Stimulated activated CD4-positive, alpha-beta T cell treated with anti-CD3 and anti-CD28 coated beads, Interleukin-4, amount 100 ng/mL, for 24 hours (primary cell): ENCODE measurements around the gene TLK2.
A peak's percentile ranks its signal among the peaks of the same experiment; 100 is the strongest.

Experiments used
- DNase-seq: peaks from one replicate; pipeline ENCODE4 v3.0.0-alpha.2; 2020

TLK2 gene

DNA sequence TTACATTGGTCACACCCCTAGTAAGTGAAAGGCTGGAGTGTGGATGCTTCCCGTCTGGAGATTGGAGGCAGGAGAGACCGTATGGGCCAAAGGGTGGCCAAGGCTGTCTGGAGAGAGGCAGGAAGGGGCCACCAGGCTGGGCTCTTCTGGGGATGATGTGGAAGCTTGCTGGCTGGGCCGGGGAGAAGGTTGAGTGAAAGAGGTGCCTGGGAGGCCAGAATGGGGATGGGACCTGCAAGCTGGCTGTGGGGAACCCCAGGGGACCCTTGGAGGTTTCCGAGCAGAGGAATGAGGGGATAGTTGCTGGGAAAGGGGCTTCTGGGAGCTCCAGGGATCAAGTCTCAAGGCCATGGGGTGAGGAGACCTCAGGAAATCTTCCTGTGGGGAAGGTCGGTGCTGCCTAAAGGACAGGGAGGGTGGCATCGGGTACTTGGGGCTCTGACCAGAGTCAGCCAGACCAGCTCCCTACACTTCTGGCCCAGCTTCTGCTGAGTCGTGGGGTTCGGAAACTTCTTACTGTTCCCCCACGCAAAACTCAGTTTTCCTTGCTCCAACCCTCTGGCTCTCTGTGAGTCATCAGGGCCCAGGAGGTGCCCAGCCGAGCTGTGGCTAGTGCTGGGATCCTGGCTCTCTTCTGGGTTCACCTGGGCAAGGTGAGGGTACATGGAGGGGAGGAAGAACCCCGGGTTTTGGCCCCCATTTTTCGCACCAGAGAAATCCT is 151.9 kb downstream of the TLK2 start:
- no peak for DNase-seq

DNA sequence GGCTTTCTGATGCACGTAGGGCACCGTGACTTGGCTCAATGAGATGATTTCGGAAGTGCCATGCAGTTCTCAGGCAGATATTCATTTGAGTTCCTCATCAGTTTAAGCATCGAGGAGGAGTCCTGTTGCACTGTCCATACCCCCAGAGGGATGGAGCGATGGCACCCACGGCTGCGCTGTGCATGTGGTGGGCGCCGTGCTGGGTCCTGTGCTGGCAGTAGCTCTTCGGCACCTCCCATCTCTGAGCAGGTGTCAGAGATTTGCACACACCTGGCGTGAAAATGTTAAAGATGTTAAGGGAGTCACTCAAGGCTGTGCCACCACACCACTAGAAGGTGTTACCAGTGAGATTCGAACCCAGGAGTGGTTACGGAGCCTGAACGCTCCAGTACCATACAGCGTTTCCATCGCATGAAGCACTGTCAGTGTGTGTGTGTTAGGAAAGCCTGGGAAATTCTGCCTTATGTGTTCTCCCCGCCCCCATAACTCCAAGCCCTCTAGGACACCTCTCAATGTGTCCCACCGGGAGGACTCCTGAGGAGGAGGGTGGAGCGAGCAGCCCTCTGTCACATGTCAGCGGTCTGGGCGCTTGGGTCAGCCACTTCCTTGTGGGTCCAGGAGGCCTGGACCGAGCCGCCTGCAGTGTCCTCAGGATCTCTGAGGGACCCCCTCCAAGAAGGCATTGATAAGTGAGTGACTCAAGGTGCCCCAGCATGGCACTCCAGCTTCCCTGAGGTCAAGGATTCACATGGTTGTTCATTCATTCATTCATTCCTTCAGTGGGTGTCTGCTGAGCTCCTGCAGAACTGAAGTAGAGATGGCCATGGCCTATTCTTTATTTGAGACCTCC is 152.7 kb downstream of the TLK2 start:
- DNase-seq, result no peak

- DNase-seq, result no peak
Observed at GRCh38 chr17:62631936-62632924, 153.6 kb downstream of the TLK2 start.

- no peak for DNase-seq
Observed at GRCh38 chr17:62637809-62638208, 159.2 kb downstream of the TLK2 start.

GRCh38 chr17:62641153-62641552 is 162.5 kb downstream of the TLK2 start:
- no peak for DNase-seq

- DNase-seq, result no peak
Observed at GRCh38 chr17:62641951-62642350, 163.3 kb downstream of the TLK2 start.

- no peak for DNase-seq
Observed at GRCh38 chr17:62643496-62643895, 164.9 kb downstream of the TLK2 start.

DNA sequence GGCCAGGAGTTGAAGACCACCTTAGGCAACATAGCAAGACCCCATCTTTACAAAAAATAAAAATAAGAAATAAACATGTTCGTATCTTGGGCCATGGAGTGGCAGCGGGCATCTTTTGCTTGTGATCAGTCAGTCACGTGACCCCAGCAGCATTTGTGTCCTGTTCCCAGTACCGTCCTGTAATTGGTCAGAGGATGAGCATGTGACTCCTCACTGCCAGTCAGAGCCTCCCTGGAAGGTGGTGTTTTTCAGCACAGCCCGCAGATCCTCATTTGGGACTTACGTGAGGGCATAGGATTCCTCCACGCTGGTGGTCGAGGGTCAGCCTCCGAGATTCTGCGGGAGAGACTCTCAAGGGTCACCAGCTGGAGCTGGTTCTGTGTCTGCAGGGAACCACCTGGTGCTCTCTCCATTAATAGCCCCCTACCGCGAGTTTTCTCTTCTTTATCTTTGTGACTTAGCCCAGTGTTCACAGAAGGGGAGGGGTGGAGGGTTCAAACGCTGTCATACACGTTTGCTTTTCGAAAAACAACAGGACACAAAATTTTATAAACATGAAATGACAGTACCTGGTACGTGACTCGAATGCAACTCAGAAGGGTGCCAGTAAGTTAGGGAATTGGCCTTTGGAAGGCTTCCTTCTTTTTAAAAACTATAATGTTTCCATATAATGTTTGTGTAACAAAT is 166.0 kb downstream of the TLK2 start:
- no peak for DNase-seq

DNA sequence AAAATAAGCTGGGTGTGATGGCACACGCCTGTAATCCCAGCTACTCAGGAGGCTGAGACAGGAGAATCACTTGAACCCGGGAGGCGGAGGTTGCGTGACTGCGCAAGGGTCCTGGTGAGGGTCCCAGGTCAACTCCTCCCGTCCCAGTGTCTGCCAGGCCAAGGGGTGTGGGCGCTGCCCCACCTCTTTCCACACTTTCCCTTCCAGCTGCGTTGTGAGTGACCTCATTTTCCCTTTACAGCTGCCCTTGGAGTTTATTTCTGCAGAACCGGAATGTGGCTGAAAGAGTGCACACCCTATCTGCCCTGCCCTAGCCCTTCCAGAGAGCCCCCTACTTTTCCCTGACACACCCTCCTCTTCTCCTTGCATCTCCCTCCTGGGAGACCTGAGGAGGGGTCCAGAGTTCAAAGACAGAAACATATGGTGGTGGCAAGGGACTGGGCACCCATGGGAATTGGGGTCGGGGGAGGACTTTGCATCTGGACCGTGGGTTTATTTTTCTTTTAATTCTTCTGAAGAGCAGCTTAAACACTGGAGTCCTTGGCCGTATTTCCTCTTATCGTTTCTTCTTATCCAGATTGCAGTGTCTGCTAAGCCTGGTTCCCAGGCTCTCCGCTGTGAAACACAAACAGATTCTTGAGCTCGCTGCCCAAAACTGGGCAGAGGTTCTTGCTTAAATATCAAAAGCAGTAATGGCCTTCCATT is 169.8 kb downstream of the TLK2 start:
- no peak for DNase-seq

DNA sequence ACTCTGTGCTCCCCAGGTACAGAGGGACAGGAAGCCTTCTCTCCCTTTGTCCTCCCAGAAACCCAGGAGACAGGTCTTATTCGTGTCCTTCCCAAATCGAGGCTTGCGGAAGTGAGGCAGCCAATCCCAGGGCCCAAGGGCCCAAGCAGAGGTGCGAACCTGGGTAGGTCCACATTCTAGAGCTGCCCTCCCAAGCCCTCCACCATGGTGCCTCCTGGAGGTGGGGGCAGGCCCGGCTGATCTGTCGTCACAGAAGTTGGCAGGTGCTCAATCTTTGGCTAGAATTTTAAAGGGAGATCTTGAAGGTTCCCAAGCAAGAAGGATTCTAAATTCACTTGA is 170.3 kb downstream of the TLK2 start:
- no peak for DNase-seq

- DNase-seq, result no peak
Observed at GRCh38 chr17:62649570-62649969, 170.9 kb downstream of the TLK2 start.

DNA sequence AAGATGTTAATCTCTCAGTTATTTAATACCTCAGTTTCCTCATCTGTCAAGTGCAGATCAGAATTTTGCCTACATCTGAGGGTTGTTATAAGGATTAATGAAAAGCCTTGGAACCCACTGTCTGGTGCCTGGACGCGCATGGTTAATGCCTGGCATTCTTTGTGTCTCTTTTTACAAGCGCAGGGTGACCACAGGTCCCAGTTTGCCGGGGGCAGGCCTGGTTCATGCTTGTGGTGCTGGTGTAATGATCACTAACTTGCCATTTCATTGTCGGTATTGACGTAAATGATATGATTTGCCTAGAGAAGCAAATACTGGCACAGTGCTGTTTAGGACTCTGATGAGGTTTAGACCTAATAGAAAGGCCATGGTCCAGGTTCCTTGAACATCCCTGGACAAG is 172.0 kb downstream of the TLK2 start:
- no peak for DNase-seq

DNA sequence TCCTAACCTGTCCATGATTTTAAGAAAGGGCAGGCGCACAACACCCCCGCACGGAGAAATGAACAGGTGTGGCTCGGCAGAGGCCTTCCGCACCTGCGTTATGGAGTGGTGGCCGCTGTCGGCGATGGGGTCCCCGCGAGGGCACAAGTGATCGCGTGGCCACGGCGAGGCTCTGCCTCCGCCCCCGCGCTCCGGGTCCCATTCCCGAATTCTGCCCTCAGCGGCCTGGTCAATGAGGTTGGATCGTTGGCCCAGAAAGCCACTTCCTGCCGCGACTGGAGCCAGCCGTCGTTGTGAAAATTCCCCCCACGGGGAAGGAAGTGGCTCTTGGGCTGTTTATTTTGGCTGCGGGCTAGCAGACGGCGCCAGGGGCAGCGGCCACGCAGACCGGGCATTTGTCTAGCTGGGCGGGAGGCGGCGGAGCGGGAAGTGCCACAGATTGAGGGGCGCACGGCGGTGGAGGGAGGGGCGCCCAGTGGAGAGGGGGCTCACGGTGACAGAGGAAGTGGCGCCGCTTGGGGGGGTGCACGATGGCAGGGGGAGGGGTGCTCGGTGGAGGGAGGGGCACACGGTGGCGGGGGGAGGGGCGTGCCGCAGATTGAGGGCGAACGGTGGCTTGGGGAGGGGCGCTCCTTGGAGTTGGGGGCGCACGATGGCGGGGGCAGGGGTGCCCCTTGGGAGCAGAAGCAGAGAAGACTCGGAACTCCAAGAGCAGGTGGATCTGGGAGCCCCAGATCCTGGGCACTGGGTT is 173.8 kb downstream of the TLK2 start:
- DNase-seq, result peak; percentile 20

GRCh38 chr17:62653002-62653825 is 174.6 kb downstream of the TLK2 start:
- DNase-seq, result peak; percentile 91

GRCh38 chr17:62653826-62654761 is 175.5 kb downstream of the TLK2 start:
- DNase-seq, result peak; percentile 22

- no peak for DNase-seq
Observed at GRCh38 chr17:62655656-62656055, 177.0 kb downstream of the TLK2 start.

DNA sequence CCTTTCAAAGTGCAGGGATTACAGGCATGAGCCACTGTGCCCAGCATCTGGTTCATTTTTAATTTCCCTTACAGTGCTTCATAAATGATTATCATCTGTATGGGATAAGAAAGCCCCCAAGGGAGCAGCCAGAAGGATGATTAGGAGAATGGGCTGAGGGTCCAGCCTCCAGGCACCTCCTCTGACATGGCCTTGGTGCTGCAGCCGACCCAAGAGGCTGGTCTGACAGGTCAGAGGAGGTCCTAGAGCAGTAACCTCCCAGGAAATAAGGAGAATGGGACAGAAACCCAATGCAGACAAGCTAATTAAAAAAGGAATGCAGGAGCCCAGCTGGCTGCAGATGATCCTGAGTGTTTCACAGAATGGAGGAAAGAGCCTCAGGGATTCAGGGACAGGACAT is 177.8 kb downstream of the TLK2 start:
- DNase-seq, result no peak

DNA sequence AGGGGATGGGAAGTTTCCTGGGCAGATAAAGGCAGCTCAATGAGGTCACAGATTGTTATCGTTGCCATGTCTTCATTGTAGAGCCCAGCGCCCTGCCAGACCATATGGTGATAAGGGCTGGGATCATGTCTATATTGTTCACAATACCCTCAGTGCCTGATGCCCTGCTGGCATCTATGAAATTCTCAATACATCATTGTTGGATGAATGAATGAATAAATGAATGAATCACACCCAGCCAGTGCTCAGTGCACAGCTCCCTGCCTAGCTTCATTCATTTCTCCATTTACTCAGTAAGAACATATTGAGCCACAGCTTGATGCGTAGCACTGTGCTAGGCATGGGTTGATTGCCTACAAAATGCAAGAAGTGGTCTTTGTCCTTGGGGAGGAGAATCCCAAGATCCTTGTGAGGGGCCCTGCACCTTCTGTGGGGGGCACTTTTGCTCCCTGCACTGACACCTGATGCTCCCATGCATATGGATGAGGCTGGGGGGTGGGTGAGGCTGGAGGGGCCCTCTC is 178.6 kb downstream of the TLK2 start:
- no peak for DNase-seq

- no peak for DNase-seq
Observed at GRCh38 chr17:62657690-62658089, 179.1 kb downstream of the TLK2 start.
